IMR-90 (cell line): Measurements from ENCODE around the gene HEPH. TPM values are rescaled to one million over a fixed set of nuclear protein-coding genes. Genes with fewer than 3 reads are reported as not detected.

Source experiments
- ATAC-seq: fragments of 200-7000 bp; cut with Tn5 transposase; 2 replicates; pipeline ENCODE4 v1.9.1; 2020; ENCODE audit warnings: low read depth, mild to moderate bottlenecking, moderate library complexity
- Bru-seq: library from RNA; stranded (reverse); fragments of 400-500 nt; gene quantifications from one replicate; lab custom pipeline; 2021; lab: Mats Ljungman, UMichigan
- BruChase-seq, 2 experiments: library from RNA; stranded (reverse); fragments of 400-500 nt; gene quantifications; one replicate each; lab custom pipeline; 2021; lab: Mats Ljungman, UMichigan
- BruUV-seq: library from RNA; stranded (reverse); fragments of 400-500 nt; replicated peaks from 2 replicates; lab custom pipeline; 2021; lab: Mats Ljungman, UMichigan
- CTCF ChIA-PET: fragments of 300-600 bp; formaldehyde crosslinking; extraction: SDS; loops from one replicate; lab custom pipeline; 2021; ENCODE audit warnings: antibody characterized with exemption; lab: Yijun Ruan, JAX
- POLR2A ChIA-PET: fragments of 300-600 bp; sonication (Branson Sonifier 250); formaldehyde crosslinking; loops from one replicate; lab custom pipeline; 2022; ENCODE audit warnings: antibody characterized with exemption; ENCODE audit not compliant: unreplicated experiment; lab: Charles Lee
- DNase-seq: peaks from one replicate; pipeline ENCODE4 v3.0.0; 2013
- H2AFZ ChIP-seq: replicated peaks from 2 replicates; pipeline ENCODE3; 2013; ENCODE audit warnings: low read length, mild to moderate bottlenecking; ENCODE audit not compliant: poor library complexity
- H2AK5ac ChIP-seq: 2 replicates; pipeline ENCODE4 v1.6.1; 2013; ENCODE audit warnings: low read depth, low read length, inconsistent platforms
- H2AK9ac ChIP-seq: replicated peaks from 2 replicates; pipeline ENCODE3; 2013; ENCODE audit warnings: mild to moderate bottlenecking, low read depth, low read length, moderate library complexity; ENCODE audit not compliant: poor library complexity
- H2BK120ac ChIP-seq: 2 replicates; pipeline ENCODE4 v1.6.1; 2013; ENCODE audit warnings: low read depth, low read length, inconsistent platforms
- H2BK15ac ChIP-seq: 3 replicates; pipeline ENCODE4 v1.6.1; 2013; ENCODE audit warnings: low read depth, low read length, inconsistent platforms
- H2BK20ac ChIP-seq: 2 replicates; pipeline ENCODE4 v1.6.1; 2013; ENCODE audit warnings: low read depth, mild to moderate bottlenecking, inconsistent platforms, low read length, moderate library complexity
- H2BK5ac ChIP-seq: 2 replicates; pipeline ENCODE4 v1.6.1; 2013; ENCODE audit warnings: mild to moderate bottlenecking, low read depth, low read length, inconsistent platforms; ENCODE audit not compliant: poor library complexity, severe bottlenecking
- H3K14ac ChIP-seq: replicated peaks from 2 replicates; pipeline ENCODE4 v1.6.1; 2013; ENCODE audit warnings: low read depth, low read length, inconsistent platforms
- H3K18ac ChIP-seq: 2 replicates; pipeline ENCODE4 v1.6.1; 2013; ENCODE audit warnings: low read depth, low read length, control low read depth
- H3K23ac ChIP-seq: 2 replicates; pipeline ENCODE4 v1.6.1; 2013; ENCODE audit warnings: low read depth, low read length, inconsistent platforms
- H3K27ac ChIP-seq: 2 replicates; pipeline ENCODE4 v1.5.1; 2013; ENCODE audit warnings: mild to moderate bottlenecking, control low read depth, low read length; ENCODE audit not compliant: insufficient read depth
- H3K27me3 ChIP-seq: 2 replicates; pipeline ENCODE4 v1.6.1; 2013; ENCODE audit warnings: low read length; ENCODE audit not compliant: control insufficient read depth, insufficient read depth
- H3K36me3 ChIP-seq: 2 replicates; pipeline ENCODE4 v1.6.1; 2013; ENCODE audit warnings: low read length, mixed read lengths; ENCODE audit not compliant: control insufficient read depth, insufficient read depth
- H3K4ac ChIP-seq: 2 replicates; pipeline ENCODE4 v1.6.1; 2013; ENCODE audit warnings: low read depth, low read length, inconsistent platforms
- H3K4me1 ChIP-seq: 2 replicates; pipeline ENCODE4 v1.6.1; 2013; ENCODE audit warnings: low read length, mixed read lengths; ENCODE audit not compliant: control insufficient read depth, insufficient read depth
- H3K4me2 ChIP-seq: 2 replicates; pipeline ENCODE4 v1.6.1; 2013; ENCODE audit warnings: low read depth, mild to moderate bottlenecking, control low read depth, low read length, moderate library complexity
- H3K4me3 ChIP-seq: 2 replicates; pipeline ENCODE4 v1.5.1; 2013; ENCODE audit warnings: low read depth, mild to moderate bottlenecking, control low read depth, low read length, moderate library complexity; ENCODE audit not compliant: insufficient read depth
- H3K56ac ChIP-seq: 2 replicates; pipeline ENCODE4 v1.6.1; 2013; ENCODE audit warnings: low read length, inconsistent platforms; ENCODE audit not compliant: insufficient read depth; ENCODE audit errors: extremely low read depth
- H3K79me1 ChIP-seq, 2 experiments: 2 replicates each; pipeline ENCODE4 v1.6.1; 2013; ENCODE audit warnings: low read length in 2 of 2, inconsistent platforms in 1 of 2, low read depth in 1 of 2
- H3K9ac ChIP-seq: 2 replicates; pipeline ENCODE4 v1.6.1; 2013; ENCODE audit warnings: low read depth, low read length, control low read depth
- H3K9me1 ChIP-seq: 2 replicates; pipeline ENCODE4 v1.6.1; 2013; ENCODE audit warnings: low read length, inconsistent platforms; ENCODE audit not compliant: insufficient read depth
- H3K9me3 ChIP-seq: 2 replicates; pipeline ENCODE4 v1.6.1; 2013; ENCODE audit warnings: low read length; ENCODE audit not compliant: control insufficient read depth, insufficient read depth
- H4K20me1 ChIP-seq: 2 replicates; pipeline ENCODE4 v1.6.1; 2013; ENCODE audit warnings: low read length, inconsistent platforms; ENCODE audit not compliant: insufficient read depth
- H4K5ac ChIP-seq: 2 replicates; pipeline ENCODE4 v1.6.1; 2013; ENCODE audit warnings: mild to moderate bottlenecking, low read depth, low read length, control low read depth
- H4K8ac ChIP-seq, 2 experiments: 2 replicates each; pipeline ENCODE4 v1.6.1; 2013; ENCODE audit warnings: low read depth in 2 of 2, low read length in 2 of 2, control low read depth in 1 of 2, inconsistent platforms in 1 of 2
- H4K91ac ChIP-seq: 2 replicates; pipeline ENCODE4 v1.6.1; 2013; ENCODE audit warnings: low read depth, low read length, inconsistent platforms; ENCODE audit not compliant: insufficient read depth
- CEBPB ChIP-seq: IDR thresholded peaks from 2 replicates; pipeline ENCODE4 v1.6.1; 2012; ENCODE audit warnings: low read depth, low read length, improper control_type of control experiment
- CTCF ChIP-seq: conservative IDR thresholded peaks from 2 replicates; pipeline ENCODE4 v1.5.1; 2012; ENCODE audit warnings: mild to moderate bottlenecking, low read depth, low read length, improper control_type of control experiment
- ELK1 ChIP-seq: fragments of 150-350 bp; IDR thresholded peaks from 2 replicates; pipeline ENCODE4 v1.6.1; 2016; ENCODE audit warnings: low read depth, mild to moderate bottlenecking, low read length, moderate library complexity, borderline replicate concordance
- FOS ChIP-seq: fragments of 150-350 bp; IDR thresholded peaks from 2 replicates; pipeline ENCODE4 v1.6.1; 2016; ENCODE audit warnings: low read depth, low read length
- MAFK ChIP-seq: IDR thresholded peaks from 2 replicates; pipeline ENCODE4 v1.6.1; 2012; ENCODE audit warnings: low read depth, low read length, improper control_type of control experiment
- MAZ ChIP-seq: IDR thresholded peaks from 2 replicates; pipeline ENCODE4 v1.6.1; 2012; ENCODE audit warnings: low read depth, mild to moderate bottlenecking, low read length, improper control_type of control experiment, moderate library complexity, borderline replicate concordance
- MXI1 ChIP-seq: IDR thresholded peaks from 2 replicates; pipeline ENCODE4 v1.6.1; 2012; ENCODE audit warnings: low read depth, mild to moderate bottlenecking, low read length, moderate library complexity, borderline replicate concordance
- NFE2L2 ChIP-seq: fragments of 150-350 bp; IDR thresholded peaks from 2 replicates; pipeline ENCODE4 v1.6.1; 2016; ENCODE audit warnings: low read depth, mild to moderate bottlenecking, low read length
- POLR2A ChIP-seq: IDR thresholded peaks from 2 replicates; pipeline ENCODE4 v1.6.1; 2012; ENCODE audit warnings: mild to moderate bottlenecking, low read depth, low read length
- RAD21 ChIP-seq: IDR thresholded peaks from 2 replicates; pipeline ENCODE4 v1.6.1; 2012; ENCODE audit warnings: low read length, improper control_type of control experiment
- RCOR1 ChIP-seq: IDR thresholded peaks from 2 replicates; pipeline ENCODE4 v1.6.1; 2012; ENCODE audit warnings: mild to moderate bottlenecking, low read length, improper control_type of control experiment; ENCODE audit not compliant: insufficient replicate concordance
- RFX5 ChIP-seq: IDR thresholded peaks from 2 replicates; pipeline ENCODE4 v1.8.0; 2012; ENCODE audit warnings: low read depth, mild to moderate bottlenecking, low read length, moderate library complexity
- SMC3 ChIP-seq: fragments of 150-350 bp; IDR thresholded peaks from 2 replicates; pipeline ENCODE4 v1.6.1; 2016; ENCODE audit warnings: low read depth, mild to moderate bottlenecking, antibody characterized with exemption, low read length, moderate library complexity
- WGBS, 2 experiments: methylation state at CpG; one replicate each; pipeline versions ENCODE4 v1.1.5 to v1.1.7; 2013; ENCODE audit warnings: missing lambda C conversion rate in 2 of 2; ENCODE audit not compliant: insufficient read length in 1 of 2; ENCODE audit errors: extremely low coverage in 2 of 2; 5-methylcytosine and 5-hydroxymethylcytosine counted together
- dilution Hi-C: fragments of 300-500 bp; cut with HindIII; formaldehyde crosslinking; loops from one replicate; pipeline ENCODE4 v1.14.3; 2018; ENCODE audit warnings: low sequenced_read_pairs; ENCODE audit not compliant: unreplicated experiment
- in situ Hi-C: fragments of 300-500 bp; cut with MboI; formaldehyde crosslinking; loops from 3 replicates; pipeline ENCODE4 v1.14.3; 2019; ENCODE audit warnings: low sequenced_read_pairs, inconsistent platforms, mixed read lengths
- intact Hi-C: fragments of 100-400 bp; cut with micrococcal nuclease; formaldehyde crosslinking; loops from 2 replicates; pipeline ENCODE4 v1.10.0; 2022
- long read RNA-seq: library from polyadenylated mRNA; unstranded; transcript quantifications from one replicate; pipeline ENCODE4 v2.0.0, GENCODE V29; 2021; ENCODE audit not compliant: unreplicated experiment
- polyA plus RNA-seq, 3 experiments: library from polyadenylated mRNA; depleted of rRNA; stranded (reverse); fragments of >200 nt; gene quantifications; 2 replicates each; pipeline ENCODE4 v1.2.3, GENCODE V29; 2012; ENCODE audit warnings: low replicate concordance in 1 of 3
- total RNA-seq: library from RNA; depleted of rRNA; stranded (reverse); fragments of >200 nt; gene quantifications from 2 replicates; pipeline ENCODE4 v1.2.3, GENCODE V29; 2012; rRNA removed

Gene HEPH
- total RNA-seq = 16.4 and 23.5 TPM in 2 replicates
- 21.1 and 29.5 TPM in 2 replicates for polyA plus RNA-seq (2012; rRNA removed)
- 12.9 and 15.2 TPM in 2 replicates for polyA plus RNA-seq (2012; cell fraction: cytosol; rRNA removed)
- polyA plus RNA-seq (2012; cell fraction: nucleus; rRNA removed; ENCODE audit: low replicate concordance) = 9.1 and 21.5 TPM in 2 replicates
- Bru-seq, nascent RNA = percentile 27 among the genes with signal in this experiment
- percentile 30 among the genes with signal in this experiment for BruChase-seq, experiment 1, labeled RNA remaining after a 6-hour chase
- BruChase-seq, experiment 2, labeled RNA remaining after a 2-hour chase = percentile 22 among the genes with signal in this experiment
- long read RNA-seq = 0 reads

GRCh38 chrX:66163849-66164411, at the start of gene HEPH:
TSS of gene HEPH (plus strand) at chrX:66164247. CDS start at chrX:66170571, 6,324 bp downstream.
- Histone ChIP-seq H2BK15ac (no peak within 1 kb of the TSS), H2AFZ (no peak within 1 kb of the TSS)
- ATAC-seq = no peak
- TF ChIP-seq CEBPB (no peak), NFE2L2 (no peak), CTCF (no peak), FOS (no peak), MAFK (no peak), SMC3 (no peak), ELK1 (no peak), MXI1 (no peak), MAZ (no peak), POLR2A (no peak), RAD21 (no peak), RFX5 (no peak), RCOR1 (no peak)

More at GRCh38 chrX:66163849-66164411, at the start of gene HEPH:
- H2BK20ac ChIP-seq = no peak within 1 kb of the TSS
- POLR2A ChIA-PET = no interaction called here
- H4K20me1 ChIP-seq = no peaks in the 10 kb centered on the region
- in situ Hi-C loops (no loop called here), intact Hi-C loops (no loop called here), dilution Hi-C loops (no loop called here)
- H4K8ac ChIP-seq = peak within 1 kb of the TSS in 1 of 2 experiments; percentile 64; a peak in 1 of 4 replicates
- peak; percentile 34 for DNase-seq
- H4K91ac ChIP-seq = no peak within 1 kb of the TSS
- no TSS peak for BruUV-seq
- H2AK9ac ChIP-seq = no peak within 1 kb of the TSS
- H3K23ac ChIP-seq = no peak within 1 kb of the TSS
- H3K9me1 ChIP-seq = no peaks in the 10 kb centered on the region
- H3K9me3 ChIP-seq = no peaks in the 10 kb centered on the region
- H3K27me3 ChIP-seq = no peaks in the 10 kb centered on the region; the same call in 1 of the 2 replicates
- H3K36me3 ChIP-seq = no peaks in the 10 kb centered on the region
- H3K4ac ChIP-seq = no peak within 1 kb of the TSS
- CTCF ChIA-PET = interaction anchor here (0.6 kb wide), 1 partner anchor 24 kb away, joined by 3 read pairs; no protein-coding TSS in a partner anchor
- no peak within 1 kb of the TSS for H3K56ac ChIP-seq
- peak within 1 kb of the TSS; percentile 52 for H3K9ac ChIP-seq
- no peak within 1 kb of the TSS for H2BK120ac ChIP-seq
- 0 out of 2 replicates have a peak within 1 kb of the TSS, but pooled peaks have one; percentile 46 for H3K18ac ChIP-seq
- no peak within 1 kb of the TSS; the same call in 1 of the 2 replicates for H4K5ac ChIP-seq
- peak within 1 kb of the TSS; percentile 43 for H3K4me3 ChIP-seq
- H3K79me1 ChIP-seq = no peaks in the 10 kb centered on the region; a peak in 1 of 4 replicates
- H3K4me2 ChIP-seq = peak within 1 kb of the TSS; percentile 71
- H3K4me1 ChIP-seq = no peaks in the 10 kb centered on the region
- H3K27ac ChIP-seq = peak within 1 kb of the TSS; percentile 41; the same call in 1 of the 2 replicates
- H2BK5ac ChIP-seq = no peak within 1 kb of the TSS
- 0 out of 2 replicates have a peak within 1 kb of the TSS, but pooled peaks have one; percentile 29 for H3K14ac ChIP-seq
- WGBS, 2 experiments = no CpG with 5 or more reads among the region's 3 CpGs
- H2AK5ac ChIP-seq = no peak within 1 kb of the TSS
